ENCODE results near the gene INTS11.

DNA sequence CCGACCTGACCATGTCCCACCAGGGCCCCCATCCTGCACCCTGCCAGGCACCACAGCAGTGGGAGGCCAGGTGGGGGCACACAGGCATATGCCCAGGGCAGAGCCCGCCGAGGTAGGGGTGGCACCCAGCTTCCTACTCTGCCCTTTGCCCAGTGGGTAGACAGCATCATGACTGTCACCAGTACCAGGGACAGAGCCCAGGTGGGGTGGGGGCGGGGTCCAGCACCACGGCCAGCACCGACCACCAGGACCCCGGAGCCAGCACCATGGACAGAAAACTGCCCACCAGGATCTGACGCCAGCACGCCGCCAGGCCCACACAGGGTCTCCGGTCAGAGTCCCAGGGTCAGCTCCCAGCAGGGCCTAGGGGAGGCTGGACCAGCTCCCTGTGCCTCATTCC, 10.4 kb upstream of the INTS11 start:
- TF ChIP-seq EZH2 (IDR thresholded peaks at IDR 0.05; ENCODE audit: borderline replicate concordance, low read depth, low read length, severe bottlenecking): no peak
- TF ChIP-seq, protein P1, sequence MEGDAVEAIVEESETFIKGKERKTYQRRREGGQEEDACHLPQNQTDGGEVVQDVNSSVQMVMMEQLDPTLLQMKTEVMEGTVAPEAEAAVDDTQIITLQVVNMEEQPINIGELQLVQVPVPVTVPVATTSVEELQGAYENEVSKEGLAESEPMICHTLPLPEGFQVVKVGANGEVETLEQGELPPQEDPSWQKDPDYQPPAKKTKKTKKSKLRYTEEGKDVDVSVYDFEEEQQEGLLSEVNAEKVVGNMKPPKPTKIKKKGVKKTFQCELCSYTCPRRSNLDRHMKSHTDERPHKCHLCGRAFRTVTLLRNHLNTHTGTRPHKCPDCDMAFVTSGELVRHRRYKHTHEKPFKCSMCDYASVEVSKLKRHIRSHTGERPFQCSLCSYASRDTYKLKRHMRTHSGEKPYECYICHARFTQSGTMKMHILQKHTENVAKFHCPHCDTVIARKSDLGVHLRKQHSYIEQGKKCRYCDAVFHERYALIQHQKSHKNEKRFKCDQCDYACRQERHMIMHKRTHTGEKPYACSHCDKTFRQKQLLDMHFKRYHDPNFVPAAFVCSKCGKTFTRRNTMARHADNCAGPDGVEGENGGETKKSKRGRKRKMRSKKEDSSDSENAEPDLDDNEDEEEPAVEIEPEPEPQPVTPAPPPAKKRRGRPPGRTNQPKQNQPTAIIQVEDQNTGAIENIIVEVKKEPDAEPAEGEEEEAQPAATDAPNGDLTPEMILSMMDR (IDR thresholded peaks at IDR 0.05; ENCODE audit: borderline replicate concordance, extremely low read depth, low read length, poor library complexity, severe bottlenecking): no peak
